Activated CD4-positive, alpha-beta T cell treated with anti-CD3 and anti-CD28 coated beads, Interleukin-2, Interleukin-4, amounts not matched to agents 100 ng/mL and 50 ng/mL, durations not matched to agents 16 hours and 8 hours (primary cell): Measurements from ENCODE around the gene ITGAV.
"Not testable (repeated sequence)": the region's sequence is repeated elsewhere in the genome, so short reads cannot be mapped to it uniquely, and the experiment has no call there.

Experiments used
- DNase-seq: peaks from one replicate; pipeline ENCODE4 v3.0.0-alpha.2; 2020; ENCODE audit warnings: low spot score

The ITGAV gene

GRCh38 chr2:186589612-186590349 is at the start of gene ITGAV:
TSS of gene ITGAV (plus strand) at chr2:186590056. CDS start at chr2:186590339, 283 bp downstream.
- peak; percentile 90 for DNase-seq

GRCh38 chr2:186540941-186541340 is 48.9 kb upstream of the ITGAV start:
- no peak for DNase-seq

DNA sequence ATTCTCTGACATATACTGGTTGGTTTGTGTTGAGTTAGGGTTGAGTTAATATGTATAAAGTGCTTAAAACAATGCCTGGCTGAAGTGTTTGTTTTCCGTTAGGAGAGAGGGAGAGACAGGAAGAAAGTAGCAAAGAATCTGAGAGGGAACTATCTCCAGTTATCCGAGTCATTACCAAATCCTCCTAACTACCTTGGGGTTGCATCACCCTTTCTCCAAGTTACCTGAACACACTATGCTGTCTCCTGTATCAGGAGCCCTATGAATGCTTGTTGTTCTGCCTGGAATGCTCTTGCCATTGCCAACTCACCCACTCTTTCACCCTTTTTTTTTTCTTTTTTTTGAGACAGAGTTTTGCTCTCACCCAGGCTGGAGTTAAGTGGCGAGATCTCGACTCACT is 47.9 kb upstream of the ITGAV start:
- no peak for DNase-seq

DNA sequence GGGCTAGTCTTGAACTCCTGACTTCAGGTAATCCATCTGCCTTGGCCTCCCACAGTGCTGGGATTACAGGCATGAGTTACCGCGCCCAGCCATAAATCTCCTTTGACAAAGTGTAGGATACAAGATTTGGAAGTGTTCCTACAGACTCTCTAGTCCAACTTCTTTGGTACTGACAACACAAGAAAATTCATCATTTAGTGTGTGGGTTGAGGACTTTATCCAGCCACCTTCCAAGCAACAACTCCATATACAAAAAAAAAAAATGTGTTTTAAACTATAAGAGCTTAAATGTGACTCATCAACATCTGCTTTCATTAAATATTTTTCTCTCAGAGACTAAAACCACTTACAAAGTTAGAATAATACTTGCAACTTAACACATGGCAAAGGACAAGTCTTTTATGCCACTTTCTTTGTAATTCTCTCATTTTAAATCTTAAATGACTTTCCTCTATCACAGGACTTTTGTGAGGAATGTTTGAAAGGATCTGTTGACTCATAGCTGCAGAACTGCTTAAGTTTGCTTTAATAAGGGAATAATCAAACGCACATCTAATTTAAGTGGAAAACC is 46.2 kb upstream of the ITGAV start:
- no peak for DNase-seq

DNA sequence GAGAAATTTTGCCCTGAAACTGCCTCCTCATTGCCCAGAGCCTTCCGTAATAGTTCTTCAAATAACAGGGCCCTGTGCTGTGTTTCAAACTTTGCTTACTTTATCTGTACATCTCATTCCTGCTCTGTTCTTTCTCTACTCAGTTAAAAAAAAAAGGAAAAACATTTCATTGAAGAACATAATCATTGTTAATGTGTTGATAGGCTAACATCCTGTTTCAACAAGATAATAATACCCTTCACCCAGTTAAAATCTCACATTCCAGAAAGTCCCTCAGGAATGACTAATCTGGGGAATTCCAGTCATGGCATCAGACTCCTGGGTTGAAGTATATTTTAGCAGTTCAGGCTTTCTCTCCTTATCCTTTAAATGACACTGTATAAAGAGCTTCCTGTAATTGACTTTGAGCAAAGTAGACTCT is 45.6 kb upstream of the ITGAV start:
- no peak for DNase-seq

DNA sequence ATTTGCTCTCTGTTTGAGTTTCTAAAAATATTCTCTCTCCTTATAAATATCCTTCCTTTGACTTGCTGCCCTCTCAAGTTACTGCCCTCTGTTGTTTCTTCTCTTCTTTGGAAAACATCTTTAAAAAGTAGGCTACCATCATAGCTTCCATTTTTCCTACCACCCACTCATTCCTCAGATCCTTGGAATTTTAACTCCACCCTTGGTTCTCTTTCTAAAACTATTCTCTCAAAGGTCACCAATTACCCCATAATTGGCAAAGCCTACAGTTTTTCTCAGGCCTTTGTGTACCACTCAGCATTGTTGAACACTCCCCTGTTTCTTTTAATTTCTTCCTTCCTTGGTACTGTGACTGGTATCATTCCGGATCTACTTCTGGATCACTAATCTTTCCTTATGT is 43.0 kb upstream of the ITGAV start:
- no peak for DNase-seq

DNA sequence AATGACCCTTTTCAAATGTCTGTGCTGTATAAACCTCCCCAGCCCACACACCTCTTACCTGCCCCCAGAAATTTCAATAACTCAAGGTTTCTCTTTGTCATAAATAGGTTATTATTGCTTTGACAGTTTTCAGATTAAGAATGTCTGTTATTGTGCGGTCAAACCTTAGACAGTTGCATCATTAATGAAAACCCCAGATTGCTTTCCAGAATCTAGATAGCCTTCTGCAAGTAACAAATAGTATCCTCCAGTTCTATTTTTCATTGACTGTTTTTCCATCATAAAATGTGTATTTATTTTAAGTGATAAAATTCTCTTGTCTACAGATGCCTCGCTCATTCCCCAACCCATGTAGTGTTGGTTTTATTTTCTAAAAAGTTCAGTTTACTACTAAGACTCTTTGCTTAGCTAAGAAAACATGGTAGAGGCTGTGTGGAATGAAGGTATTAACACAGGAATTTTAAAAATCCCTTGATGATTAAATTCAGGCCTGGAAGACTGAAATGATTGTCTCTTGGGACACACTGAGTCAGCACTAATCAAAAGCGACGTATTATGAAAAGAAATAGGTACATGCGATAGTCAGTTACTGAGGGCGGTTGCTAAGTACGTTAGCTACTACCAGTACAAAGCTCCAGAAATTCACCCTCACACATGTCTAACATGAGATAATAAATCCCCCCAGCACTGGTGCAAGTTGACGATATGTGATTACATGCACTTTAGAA is 38.4 kb upstream of the ITGAV start:
- no peak for DNase-seq

DNA sequence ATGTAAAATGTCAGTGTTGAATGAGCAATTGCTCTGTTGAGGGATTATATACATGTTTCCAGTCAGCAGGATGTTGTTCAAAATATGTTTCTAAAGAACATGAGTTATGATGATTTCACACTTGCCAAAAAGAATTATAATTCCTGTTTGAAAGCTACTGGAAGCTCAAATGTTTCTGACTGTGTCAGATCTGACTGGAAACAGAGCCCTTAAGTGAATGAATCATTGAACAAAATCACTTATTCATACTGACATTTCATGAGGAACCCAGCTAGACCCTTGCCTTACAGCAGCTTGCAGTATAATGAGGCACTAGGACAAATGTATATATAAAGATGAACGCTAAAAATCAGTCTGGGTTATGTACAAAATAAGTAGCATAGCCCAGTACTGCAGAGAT is 35.4 kb upstream of the ITGAV start:
- no peak for DNase-seq

DNA sequence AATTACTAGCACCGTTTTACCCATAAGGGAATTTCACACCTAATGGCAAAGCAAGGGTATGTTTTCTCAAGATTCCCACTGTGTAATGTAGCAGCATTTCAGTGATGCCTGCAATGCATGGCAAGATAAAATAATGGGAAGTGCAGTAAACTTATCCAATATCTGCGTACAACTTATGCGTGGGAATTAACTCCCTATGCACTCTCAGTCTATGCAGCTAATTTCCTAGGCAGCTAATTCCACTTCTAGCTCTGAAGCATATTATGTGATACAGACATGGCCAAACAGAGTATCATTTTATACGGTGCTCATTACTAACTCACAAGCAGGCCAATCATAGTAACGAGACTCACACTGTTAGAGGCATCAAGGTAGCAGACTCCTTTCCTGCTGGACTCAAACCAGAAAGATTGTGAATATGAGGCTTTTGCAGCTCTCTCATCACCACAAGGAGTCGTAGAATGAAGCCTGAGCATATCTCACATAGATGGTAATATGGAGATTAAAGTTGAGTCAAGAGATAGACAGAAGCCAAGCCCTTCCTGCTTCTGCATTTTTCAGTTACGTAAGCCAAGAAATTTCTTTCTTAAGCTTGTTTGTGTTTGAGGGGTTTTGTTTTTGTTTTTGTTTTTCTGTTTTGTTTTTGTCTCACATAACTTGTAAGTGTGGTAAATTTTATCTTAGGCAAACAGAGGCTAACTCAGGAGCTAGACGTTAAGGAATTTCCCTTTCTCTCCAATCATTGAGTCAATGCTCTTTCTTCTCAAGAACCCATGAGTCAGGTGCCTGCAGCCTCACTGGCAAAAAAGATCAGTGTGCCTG is 34.8 kb upstream of the ITGAV start:
- DNase-seq, result no peak

- no peak for DNase-seq
These were observed 31.2 kb upstream of the ITGAV start for GRCh38 chr2:186558512-186559276.

DNA sequence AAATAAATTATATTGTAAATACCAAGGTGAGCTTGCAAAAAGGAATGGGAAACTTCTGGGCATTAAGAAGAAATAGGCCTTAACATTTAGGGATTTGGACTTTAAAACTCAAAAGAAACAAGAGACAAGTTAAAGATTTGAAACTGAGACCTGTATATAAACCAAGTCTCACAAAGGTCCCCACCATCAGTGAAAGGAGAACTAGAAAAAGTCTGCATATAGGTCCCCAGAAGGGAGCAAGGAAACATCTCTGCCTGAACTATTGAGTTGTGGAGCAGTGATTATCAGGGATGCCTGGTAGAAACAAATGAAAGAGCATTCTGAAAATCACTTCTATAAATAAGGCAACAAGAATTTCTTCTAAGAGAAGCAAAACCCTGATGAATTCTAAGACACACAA is 30.5 kb upstream of the ITGAV start:
- no peak for DNase-seq

- DNase-seq, result no peak
These were observed 30.0 kb upstream of the ITGAV start for GRCh38 chr2:186559848-186560247.

- DNase-seq, result no peak
These were observed 29.6 kb upstream of the ITGAV start for GRCh38 chr2:186560254-186560653.

DNA sequence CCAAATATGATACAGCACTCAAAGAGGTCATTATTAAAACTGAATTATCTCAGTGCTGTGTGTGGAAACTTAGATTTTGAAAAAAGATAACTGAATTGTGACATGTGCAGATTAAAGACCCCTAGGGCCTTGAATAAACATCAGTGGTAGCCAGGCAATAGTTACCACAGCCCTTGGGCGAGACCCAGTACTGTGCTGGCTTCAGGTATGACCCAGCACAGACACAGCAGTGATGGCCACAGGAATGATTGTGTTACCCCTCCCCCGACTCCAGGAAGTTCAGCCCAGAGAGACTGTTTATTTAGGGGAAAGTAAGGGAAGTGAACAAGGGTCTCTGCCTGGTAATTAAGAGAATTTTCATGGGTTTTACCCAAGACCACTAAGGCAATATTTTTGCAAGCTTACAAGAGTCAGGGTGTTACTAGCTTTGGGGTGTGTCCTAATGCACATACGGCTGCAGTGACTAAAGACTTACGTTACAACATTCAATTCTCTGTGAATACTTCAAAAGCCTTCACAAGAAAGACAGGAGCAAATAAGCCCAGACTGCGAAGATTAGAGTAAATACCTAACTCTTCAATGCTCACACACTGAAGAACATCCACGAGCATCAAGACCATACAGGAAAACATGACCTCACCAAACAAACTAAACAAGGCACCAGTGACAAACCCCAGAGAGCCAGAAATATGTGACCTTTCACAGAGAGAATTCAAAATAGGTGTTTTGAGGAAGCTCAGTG is 28.2 kb upstream of the ITGAV start:
- no peak for DNase-seq

DNA sequence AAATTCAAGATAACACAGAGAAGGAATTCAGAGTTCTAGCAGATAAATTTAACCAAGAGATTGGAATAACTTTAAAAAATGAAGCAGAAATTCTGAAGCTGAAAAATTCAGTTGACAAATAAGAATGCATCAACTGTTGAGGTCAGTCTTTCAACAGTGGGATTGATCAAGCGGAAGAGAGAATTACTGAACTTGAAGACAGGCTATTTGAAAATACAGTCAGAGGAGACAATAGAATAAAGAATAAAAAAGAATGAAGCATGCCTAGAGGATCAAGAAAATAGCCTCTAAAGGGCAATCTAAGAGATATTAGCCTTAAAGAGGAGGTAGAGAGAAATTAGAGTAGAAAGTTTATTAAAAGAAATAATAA is 27.7 kb upstream of the ITGAV start:
- no peak for DNase-seq

DNA sequence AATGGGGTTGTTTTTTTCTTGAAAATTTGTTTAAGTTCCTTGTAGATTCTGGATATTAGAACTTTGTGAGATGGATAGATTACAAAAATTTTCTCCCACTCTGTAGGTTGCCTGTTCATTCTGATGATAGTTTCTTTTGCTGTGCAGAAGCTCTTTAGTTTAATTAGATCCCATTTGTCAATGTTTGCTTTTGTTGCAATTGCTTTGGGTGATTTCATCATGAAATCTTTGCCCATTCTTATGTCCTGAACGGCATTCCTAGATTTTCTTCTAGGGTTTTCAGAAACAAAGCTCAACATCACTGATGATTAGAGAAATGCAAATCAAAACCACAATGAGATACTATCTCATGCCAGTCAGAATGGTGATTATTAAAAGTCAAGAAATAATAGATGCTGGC is 21.3 kb upstream of the ITGAV start:
- DNase-seq, result not testable (repeated sequence)

- DNase-seq, result not testable (repeated sequence)
These were observed 20.7 kb upstream of the ITGAV start for GRCh38 chr2:186569127-186569526.

GRCh38 chr2:186569897-186570296 is 20.0 kb upstream of the ITGAV start:
- DNase-seq, result no peak

GRCh38 chr2:186570604-186571003 is 19.3 kb upstream of the ITGAV start:
- DNase-seq, result no peak

- DNase-seq, result no peak
These were observed 17.2 kb upstream of the ITGAV start for GRCh38 chr2:186572705-186573104.

DNA sequence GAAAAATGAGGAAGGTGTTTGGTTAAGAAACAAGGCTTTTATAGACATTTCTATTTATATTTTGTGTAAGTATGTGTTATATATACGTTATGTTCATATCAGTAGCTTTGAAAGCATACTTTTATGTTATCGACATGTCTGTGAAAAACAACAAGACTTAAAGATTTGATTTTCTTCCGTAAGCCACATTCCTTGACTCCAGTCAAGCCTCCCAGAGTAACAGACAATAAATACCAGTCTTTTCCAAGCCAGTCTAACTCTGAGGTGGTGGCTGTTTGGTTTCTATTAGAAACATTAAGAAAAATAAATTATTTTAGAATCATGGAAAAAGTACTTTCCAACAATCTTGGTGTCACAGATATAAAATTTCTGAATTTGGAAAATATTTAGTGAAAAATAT is 16.3 kb upstream of the ITGAV start:
- DNase-seq, result no peak
